Gastroesophageal sphincter (tissue), 3 donors: ENCODE results near the gene AP3M1.

Source experiments
- EP300 ChIP-seq: sonication (generic); formaldehyde crosslinking; IDR thresholded peaks from one replicate; pipeline ENCODE4 v1.6.1; 2017; ENCODE audit warnings: antibody characterized with exemption, mild to moderate bottlenecking
- POLR2A ChIP-seq, 2 donors: fragments of 450-650 bp; IDR thresholded peaks; one replicate each; pipeline ENCODE4 v1.6.1; 2017; ENCODE audit warnings: antibody characterized with exemption in 2 of 2, mild to moderate bottlenecking in 2 of 2, moderate library complexity in 1 of 2
- POLR2AphosphoS5 ChIP-seq: sonication (generic); formaldehyde crosslinking; IDR thresholded peaks from one replicate; pipeline ENCODE4 v1.6.1; 2017; ENCODE audit warnings: antibody characterized with exemption
- TF ChIP-seq, protein P1 (sequence below), 4 experiments: fragments of 200-600 bp in 2 of 4; fragments of 450-650 bp in 2 of 4; sonication (generic) in 1 of 4; IDR thresholded peaks; one replicate each; pipeline ENCODE4 v1.5.1; 2017 to 2019; ENCODE audit warnings: antibody characterized with exemption in 4 of 4, mild to moderate bottlenecking in 2 of 4, moderate library complexity in 2 of 4

DNA sequence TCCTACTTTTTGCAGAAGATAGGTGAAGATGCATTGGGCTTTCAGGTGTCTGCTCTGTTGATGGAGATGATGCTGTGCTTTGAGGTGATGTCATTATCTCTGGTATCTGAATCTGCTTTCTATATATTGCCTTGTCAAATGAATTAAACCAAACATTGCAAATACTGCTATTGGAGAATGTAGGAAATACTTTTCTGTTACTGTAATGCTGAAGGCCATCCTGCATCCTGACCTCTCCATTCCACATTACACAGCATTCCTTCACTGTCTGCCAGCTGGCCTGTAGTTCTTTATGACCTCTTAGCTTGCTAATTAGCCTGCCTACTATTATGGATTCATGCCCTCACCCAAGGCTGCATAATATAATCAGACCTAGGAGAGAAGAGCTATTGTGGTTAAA lies 79.5 kb downstream of the AP3M1 start:
- TF ChIP-seq, protein P1, sequence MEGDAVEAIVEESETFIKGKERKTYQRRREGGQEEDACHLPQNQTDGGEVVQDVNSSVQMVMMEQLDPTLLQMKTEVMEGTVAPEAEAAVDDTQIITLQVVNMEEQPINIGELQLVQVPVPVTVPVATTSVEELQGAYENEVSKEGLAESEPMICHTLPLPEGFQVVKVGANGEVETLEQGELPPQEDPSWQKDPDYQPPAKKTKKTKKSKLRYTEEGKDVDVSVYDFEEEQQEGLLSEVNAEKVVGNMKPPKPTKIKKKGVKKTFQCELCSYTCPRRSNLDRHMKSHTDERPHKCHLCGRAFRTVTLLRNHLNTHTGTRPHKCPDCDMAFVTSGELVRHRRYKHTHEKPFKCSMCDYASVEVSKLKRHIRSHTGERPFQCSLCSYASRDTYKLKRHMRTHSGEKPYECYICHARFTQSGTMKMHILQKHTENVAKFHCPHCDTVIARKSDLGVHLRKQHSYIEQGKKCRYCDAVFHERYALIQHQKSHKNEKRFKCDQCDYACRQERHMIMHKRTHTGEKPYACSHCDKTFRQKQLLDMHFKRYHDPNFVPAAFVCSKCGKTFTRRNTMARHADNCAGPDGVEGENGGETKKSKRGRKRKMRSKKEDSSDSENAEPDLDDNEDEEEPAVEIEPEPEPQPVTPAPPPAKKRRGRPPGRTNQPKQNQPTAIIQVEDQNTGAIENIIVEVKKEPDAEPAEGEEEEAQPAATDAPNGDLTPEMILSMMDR (IDR thresholded peaks at IDR 0.05): no peak
- TF ChIP-seq POLR2A (IDR thresholded peaks at IDR 0.05) (no peak), EP300 (no peak), POLR2AphosphoS5 (peak; percentile 73)
